H1 (cell line): ENCODE data around the gene XIRP1. TPM values are rescaled to one million over a fixed set of nuclear protein-coding genes. Genes with fewer than 3 reads are reported as not detected.

Experiments used
- CTCF ChIA-PET: fragments of 300-600 bp; sonication (Branson Sonifier 250); formaldehyde crosslinking; loops from one replicate; lab custom pipeline; 2021; ENCODE audit not compliant: partially characterized antibody; lab: Charles Lee
- POLR2A ChIA-PET: fragments of 300-600 bp; sonication (Branson Sonifier 250); formaldehyde crosslinking; loops from one replicate; lab custom pipeline; 2021; ENCODE audit warnings: inconsistent platforms; ENCODE audit not compliant: partially characterized antibody; lab: Charles Lee
- DNase-seq, 2 experiments: peaks; one replicate each; pipeline versions ENCODE4 v3.0.0 to v3.0.0-alpha.2; 2010 to 2022; ENCODE audit warnings: low spot score in 2 of 2, low read depth in 1 of 2, mixed read lengths in 1 of 2
- FAIRE-seq: peaks from 2 replicates; lab custom pipeline; 2011; peaks lifted over from hg19 to GRCh38; lab: Jason Lieb, UNC
- H2AFZ ChIP-seq: 2 replicates; pipeline ENCODE4 v1.8.1; 2012; ENCODE audit warnings: low read length, inconsistent platforms
- H2AK5ac ChIP-seq: 2 replicates; pipeline ENCODE4 v1.6.1; 2013; ENCODE audit warnings: low read depth, low read length
- H2BK120ac ChIP-seq: replicated peaks from 2 replicates; pipeline ENCODE3; 2013; ENCODE audit warnings: low read depth, low read length, inconsistent platforms
- H2BK12ac ChIP-seq: 2 replicates; pipeline ENCODE4 v1.6.1; 2013; ENCODE audit warnings: low read depth, low read length
- H2BK15ac ChIP-seq: 2 replicates; pipeline ENCODE4 v1.6.1; 2013; ENCODE audit warnings: low read length
- H2BK20ac ChIP-seq: 2 replicates; pipeline ENCODE4 v1.6.1; 2013; ENCODE audit warnings: low read length
- H2BK5ac ChIP-seq: 2 replicates; pipeline ENCODE4 v1.6.1; 2013; ENCODE audit warnings: low read depth, low read length
- H3K14ac ChIP-seq: 2 replicates; pipeline ENCODE4 v1.6.1; 2013; ENCODE audit warnings: inconsistent platforms; ENCODE audit not compliant: insufficient read length
- H3K18ac ChIP-seq: 2 replicates; pipeline ENCODE4 v1.6.1; 2013; ENCODE audit warnings: low read length; ENCODE audit errors: extremely low read depth
- H3K23ac ChIP-seq: 2 replicates; pipeline ENCODE4 v1.6.1; 2013; ENCODE audit warnings: inconsistent platforms; ENCODE audit not compliant: insufficient read length
- H3K23me2 ChIP-seq: 2 replicates; pipeline ENCODE4 v1.6.1; 2013; ENCODE audit warnings: low read depth, low read length
- H3K27ac ChIP-seq: 2 replicates; pipeline ENCODE4 v1.6.1; 2011; ENCODE audit warnings: low read depth, low read length, inconsistent platforms
- H3K27me3 ChIP-seq, 4 experiments: replicated peaks in 1 of 4; 1 replicate in 1 of 4; 2 replicates in 3 of 4; pipeline versions ENCODE4 v1.6.1 to v1.8.1; 2011 to 2013; ENCODE audit warnings: low read length in 3 of 4, mild to moderate bottlenecking in 3 of 4, inconsistent platforms in 2 of 4, mixed read lengths in 2 of 4, moderate library complexity in 1 of 4; ENCODE audit not compliant: control insufficient read depth in 3 of 4, insufficient read depth in 3 of 4; ENCODE audit errors: extremely low read depth in 1 of 4
- H3K36me3 ChIP-seq, 4 experiments: 2 replicates each; pipeline versions ENCODE4 v1.6.1 to v1.8.1; 2011 to 2013; ENCODE audit warnings: mild to moderate bottlenecking in 4 of 4, low read length in 3 of 4, moderate library complexity in 2 of 4, control low read depth in 1 of 4, inconsistent platforms in 1 of 4; ENCODE audit not compliant: insufficient read depth in 4 of 4, control insufficient read depth in 2 of 4
- H3K4ac ChIP-seq: replicated peaks from 2 replicates; pipeline ENCODE3; 2013; ENCODE audit warnings: low read length, low read depth, mixed read lengths, inconsistent platforms; ENCODE audit not compliant: insufficient read length
- H3K4me1 ChIP-seq, 4 experiments: replicated peaks in 1 of 4; 1 replicate in 1 of 4; 2 replicates in 3 of 4; pipeline versions ENCODE4 v1.6.1 to v1.8.1; 2011 to 2013; ENCODE audit warnings: low read length in 3 of 4, inconsistent platforms in 2 of 4, mixed read lengths in 1 of 4; ENCODE audit not compliant: insufficient read depth in 4 of 4, control insufficient read depth in 3 of 4
- H3K4me2 ChIP-seq, 2 experiments: 2 replicates each; pipeline versions ENCODE4 v1.6.1 to v1.8.1; 2011 to 2013; ENCODE audit warnings: low read depth in 2 of 2, low read length in 2 of 2, control low read depth in 1 of 2, inconsistent platforms in 1 of 2, mild to moderate bottlenecking in 1 of 2; ENCODE audit not compliant: insufficient read depth in 1 of 2
- H3K4me3 ChIP-seq, 4 experiments: fragments of 200-600, 300-600 bp in 1 of 4; sonication (generic), shearing (Covaris generic), sonication (Bioruptor Twin) in 1 of 4; 2 replicates each; pipeline versions ENCODE4 v1.5.1 to v1.8.1; 2011 to 2016; ENCODE audit warnings: low read length in 4 of 4, low read depth in 3 of 4, control low read depth in 2 of 4, inconsistent platforms in 2 of 4, mild to moderate bottlenecking in 2 of 4, mixed read lengths in 1 of 4, moderate library complexity in 1 of 4; ENCODE audit not compliant: insufficient read depth in 2 of 4; ENCODE audit errors: extremely low read depth in 1 of 4
- H3K56ac ChIP-seq: replicated peaks from 2 replicates; pipeline ENCODE3; 2013; ENCODE audit warnings: low read depth, mild to moderate bottlenecking, mixed read lengths, low read length, inconsistent platforms; ENCODE audit not compliant: insufficient read length
- H3K79me1 ChIP-seq: 2 replicates; pipeline ENCODE4 v1.6.1; 2013; ENCODE audit warnings: low read depth, low read length, control low read depth
- H3K79me2 ChIP-seq, 2 experiments: 2 replicates each; pipeline versions ENCODE4 v1.6.1 to v1.8.1; 2012 to 2013; ENCODE audit warnings: low read length in 2 of 2, mild to moderate bottlenecking in 2 of 2, inconsistent platforms in 1 of 2; ENCODE audit not compliant: insufficient read depth in 2 of 2, control insufficient read depth in 1 of 2
- H3K9ac ChIP-seq, 4 experiments: replicated peaks in 1 of 4; 1 replicate in 1 of 4; 2 replicates in 3 of 4; pipeline versions ENCODE4 v1.6.1 to v1.8.1; 2011 to 2013; ENCODE audit warnings: low read depth in 3 of 4, low read length in 3 of 4, control low read depth in 2 of 4, mild to moderate bottlenecking in 2 of 4, moderate library complexity in 2 of 4, inconsistent platforms in 1 of 4; ENCODE audit errors: extremely low read depth in 1 of 4
- H3K9me3 ChIP-seq, 2 experiments: 2 replicates each; pipeline versions ENCODE4 v1.6.1 to v1.8.1; 2012 to 2013; ENCODE audit warnings: mild to moderate bottlenecking in 2 of 2, moderate library complexity in 2 of 2, control low read depth in 1 of 2, inconsistent platforms in 1 of 2, low read depth in 1 of 2, low read length in 1 of 2, mixed read lengths in 1 of 2; ENCODE audit not compliant: insufficient read depth in 2 of 2
- H4K20me1 ChIP-seq, 2 experiments: replicated peaks in 1 of 2; 2 replicates each; pipeline versions ENCODE3 to v1.8.1; 2011 to 2013; ENCODE audit warnings: inconsistent platforms in 2 of 2, low read length in 2 of 2, mild to moderate bottlenecking in 1 of 2; ENCODE audit not compliant: insufficient read depth in 2 of 2, control insufficient read depth in 1 of 2
- H4K5ac ChIP-seq: 2 replicates; pipeline ENCODE4 v1.6.1; 2013; ENCODE audit warnings: low read length, low read depth, mixed read lengths, inconsistent platforms; ENCODE audit not compliant: insufficient read length
- H4K8ac ChIP-seq: 2 replicates; pipeline ENCODE4 v1.8.0; 2013; ENCODE audit warnings: mild to moderate bottlenecking, moderate library complexity, low read length, inconsistent platforms; ENCODE audit not compliant: insufficient read depth; ENCODE audit errors: extremely low read depth
- H4K91ac ChIP-seq: replicated peaks from 2 replicates; pipeline ENCODE3; 2013; ENCODE audit warnings: low read length, mixed read lengths, inconsistent platforms; ENCODE audit not compliant: insufficient read length
- ASH2L ChIP-seq: fragments of 200-600, 300-600 bp; sonication (generic); IDR thresholded peaks from one replicate; pipeline ENCODE4 v1.7.1; 2017; ENCODE audit warnings: low read length
- BACH1 ChIP-seq: IDR thresholded peaks from 2 replicates; pipeline ENCODE4 v1.6.1; 2012; ENCODE audit warnings: low read length, improper control_type of control experiment
- CREB1 ChIP-seq: IDR thresholded peaks from 2 replicates; pipeline ENCODE4 v1.6.1; 2012; ENCODE audit warnings: inconsistent platforms
- CTCF ChIP-seq, 3 experiments: IDR thresholded peaks; 1 replicate in 2 of 3; 2 replicates in 1 of 3; pipeline versions ENCODE4 v1.5.1 to v1.6.1; 2011; ENCODE audit warnings: low read length in 3 of 3, mild to moderate bottlenecking in 3 of 3, inconsistent platforms in 2 of 3, low read depth in 1 of 3, moderate library complexity in 1 of 3; ENCODE audit not compliant: insufficient read depth in 1 of 3; ENCODE audit errors: control extremely low read depth in 1 of 3
- KDM4A ChIP-seq: IDR thresholded peaks from one replicate; pipeline ENCODE4 v1.7.1; 2012; ENCODE audit warnings: low read depth, mild to moderate bottlenecking, moderate library complexity, low read length, inconsistent platforms; ENCODE audit not compliant: severe bottlenecking
- SIX5 ChIP-seq: IDR thresholded peaks from 2 replicates; pipeline ENCODE4 v1.6.1; 2011; ENCODE audit warnings: mild to moderate bottlenecking, low read depth, low read length
- SP1 ChIP-seq: IDR thresholded peaks from 2 replicates; pipeline ENCODE4 v1.6.1; 2011; ENCODE audit warnings: low read depth, low read length
- WGBS, 2 experiments: shearing (Covaris generic) in 1 of 2; methylation state at CpG; one replicate each; pipeline versions ENCODE4 v1.1.6 to v1.1.7; 2013 to 2015; ENCODE audit warnings: low lambda C conversion rate in 2 of 2, mixed read lengths in 2 of 2, inconsistent platforms in 1 of 2, low coverage in 1 of 2, missing lambda C conversion rate in 1 of 2; ENCODE audit not compliant: insufficient replicate concordance in 2 of 2, insufficient coverage in 1 of 2, insufficient read length in 1 of 2; ENCODE audit errors: extremely low coverage in 1 of 2, missing lambda C conversion rate in 1 of 2; 5-methylcytosine and 5-hydroxymethylcytosine counted together
- polyA plus RNA-seq, 7 experiments: library from polyadenylated mRNA; depleted of rRNA in 3 of 7; stranded (reverse) in 5 of 7; unstranded in 2 of 7; fragments of >200 nt in 5 of 7; fragments of 200-250 nt in 2 of 7; gene quantifications; 1 replicate in 5 of 7; 2 replicates in 1 of 7; 4 replicates in 1 of 7; pipeline versions ENCODE4 v1.2.1 to v1.2.3, GENCODE V29; 2011 to 2013; ENCODE audit warnings: missing spikeins in 2 of 7, mixed read lengths in 2 of 7
- total RNA-seq: library from RNA; stranded (reverse); fragmentation: NEBNext Ultra II Directional; extraction: Animal tissue kit (Norgen Biotek cat#: 25700); gene quantifications from 2 replicates; pipeline ENCODE4 v1.2.1, GENCODE V29; 2021

Gene XIRP1
- total and polyA plus RNA-seq, 2 of the 8 experiments (the other 6 are each of a cell fraction or from before 2014, with no cell fraction given) = not detected

- H3K23ac ChIP-seq = no peak overlapping the region
- H3K18ac ChIP-seq = peak overlapping the region; percentile 14; the same call in 1 of the 2 replicates
- peak overlapping the region; percentile 16; the same call in 1 of the 2 replicates for H2BK5ac ChIP-seq
- peak overlapping the region; percentile 24 for H4K5ac ChIP-seq
- ChIA-PET CTCF (interaction anchor here (1.0 to 17.0 kb wide), 7 partner anchors 9 to 111 kb away, joined by 3 to 366 read pairs (median 9); no protein-coding TSS in a partner anchor), POLR2A (interaction anchor here (1.2 to 1.6 kb wide), 3 partner anchors 11 to 33 kb away, joined by 3 to 7 read pairs (median 4); no protein-coding TSS in a partner anchor)
- H3K4me2 ChIP-seq = peak overlapping the region; percentile 84 to 99
- peak overlapping the region; percentile 20; the same call in 1 of the 2 replicates for H2AK5ac ChIP-seq
- FAIRE-seq (no peak), DNase-seq (peak; percentile 62 to 94)
- peaks cover 0 to 12% (median 10%) of the 10 kb centered on the region in 4 experiments; a peak in 6 of 7 replicates for H3K27me3 ChIP-seq
- H3K4me3 ChIP-seq = peak overlapping the region; percentile 26 to 61 (median 52)
- peaks cover 4 to 20% (median 13%) of the 10 kb centered on the region in 4 experiments for H3K4me1 ChIP-seq
- peak overlapping the region; percentile 91; the same call in 1 of the 2 replicates for H2AFZ ChIP-seq
- H3K9me3 ChIP-seq = no peaks in the 10 kb centered on the region
- H3K79me1 ChIP-seq = no peaks in the 10 kb centered on the region
- peak overlapping the region; percentile 96; the same call in 1 of the 2 replicates for H2BK15ac ChIP-seq
- no peak overlapping the region for H2BK120ac ChIP-seq
- no peak overlapping the region for H3K27ac ChIP-seq
- H4K8ac ChIP-seq = peak overlapping the region; percentile 83; the same call in 1 of the 2 replicates
- no peak overlapping the region for H3K14ac ChIP-seq
- 4% methylated on average over 45 of the region's 64 CpGs; no CpG with 5 or more reads in 1 of the 2 experiments for WGBS, 2 experiments
- no peaks in the 10 kb centered on the region for H3K79me2 ChIP-seq
- peak overlapping the region in 2 of 4 experiments; percentile 1 to 13; a peak in 3 of 7 replicates for H3K9ac ChIP-seq
- peak overlapping the region; percentile 68 for H4K91ac ChIP-seq
- peak overlapping the region; percentile 28 for H3K4ac ChIP-seq
- no peaks in the 10 kb centered on the region for H3K36me3 ChIP-seq
- H3K56ac ChIP-seq = peak overlapping the region; percentile 42
- no peak overlapping the region; the same call in 1 of the 2 replicates for H2BK20ac ChIP-seq
- H2BK12ac ChIP-seq = peak overlapping the region; percentile 4; the same call in 1 of the 2 replicates
- H3K23me2 ChIP-seq = peaks cover 2% of the 10 kb centered on the region; the same call in 1 of the 2 replicates
- peaks cover 0 to 1% of the 10 kb centered on the region in 2 experiments for H4K20me1 ChIP-seq
- TF ChIP-seq ASH2L (peak; percentile 36), KDM4A (peak; percentile 72), CTCF (IDR thresholded peaks at IDR 0.05; ENCODE audit: control extremely low read depth in 1 of 3, insufficient read depth in 1 of 3, low read depth in 1 of 3, low read length in 3 of 3) (no peak), SIX5 (no peak), SP1 (no peak), CREB1 (peak; percentile 74), BACH1 (peak; percentile 61; the same call in 1 of the 2 replicates)
These were observed 11.6 kb downstream of the XIRP1 start for GRCh38 chr3:39180546-39181346.
